Breast epithelium (tissue), 4 donors: ENCODE data around the gene ALG8. TPM values are rescaled to one million over a fixed set of nuclear protein-coding genes. Genes with fewer than 3 reads are reported as not detected.
A peak's percentile ranks its signal among the peaks of the same experiment; 100 is the strongest.

Experiments used
- DNase-seq, 2 donors: peaks; one replicate each; pipeline ENCODE4 v3.0.0-alpha.2; 2019; ENCODE audit warnings: low spot score in 2 of 2
- H3K27ac ChIP-seq, 2 donors: fragments of 200-600 bp; sonication (generic) in 1 of 2; one replicate each; pipeline ENCODE4 v1.5.1; 2016 to 2019; ENCODE audit warnings: mild to moderate bottlenecking in 1 of 2
- H3K27me3 ChIP-seq, 2 donors: fragments of 200-600 bp; sonication (generic) in 1 of 2; one replicate each; pipeline versions ENCODE4 v1.5.1 to v1.6.0; 2017 to 2019; ENCODE audit warnings: control low read depth in 1 of 2, mild to moderate bottlenecking in 1 of 2
- H3K36me3 ChIP-seq: fragments of 200-600 bp; one replicate; pipeline ENCODE4 v1.5.1; 2019
- H3K4me1 ChIP-seq, 2 donors: fragments of 200-600 bp; sonication (generic); one replicate each; pipeline ENCODE4 v1.5.1; 2016 to 2019; ENCODE audit warnings: control low read depth in 1 of 2
- H3K4me3 ChIP-seq, 3 donors: fragments of 200-600 bp; sonication (generic); 1 replicate in 2 of 3; 2 replicates in 1 of 3; pipeline ENCODE4 v1.5.1; 2016 to 2019; ENCODE audit warnings: mild to moderate bottlenecking in 3 of 3, moderate library complexity in 2 of 3
- H3K9me3 ChIP-seq, 2 donors: fragments of 200-600 bp; sonication (generic) in 1 of 2; one replicate each; pipeline ENCODE4 v1.5.1; 2016 to 2019; ENCODE audit warnings: control low read depth in 1 of 2
- CTCF ChIP-seq, 3 donors: fragments of 450-650 bp; IDR thresholded peaks; one replicate each; pipeline ENCODE4 v1.5.1; 2016 to 2017; ENCODE audit warnings: antibody characterized with exemption in 3 of 3, mild to moderate bottlenecking in 3 of 3, moderate library complexity in 3 of 3
- POLR2A ChIP-seq: fragments of 450-650 bp; IDR thresholded peaks from one replicate; pipeline ENCODE4 v1.6.1; 2016; ENCODE audit warnings: antibody characterized with exemption, mild to moderate bottlenecking, moderate library complexity
- POLR2AphosphoS5 ChIP-seq, 3 donors: sonication (generic); formaldehyde crosslinking; IDR thresholded peaks; one replicate each; pipeline ENCODE4 v1.6.1; 2017; ENCODE audit warnings: antibody characterized with exemption in 3 of 3
- intact Hi-C: fragments of 100-400 bp; cut with DNase I; formaldehyde crosslinking; loops from one replicate; pipeline ENCODE4 v1.15.1; 2023; ENCODE audit warnings: low total_unique reads
- total RNA-seq, 3 donors: library from RNA; depleted of rRNA; stranded (reverse); fragments of >200 nt; gene quantifications; one replicate each; pipeline ENCODE4 v1.1.0, GENCODE V29; 2016

Gene ALG8
- total RNA-seq, 3 donors from 2014 or later = 25.9 to 46.8 (median 36.7) TPM

DNA sequence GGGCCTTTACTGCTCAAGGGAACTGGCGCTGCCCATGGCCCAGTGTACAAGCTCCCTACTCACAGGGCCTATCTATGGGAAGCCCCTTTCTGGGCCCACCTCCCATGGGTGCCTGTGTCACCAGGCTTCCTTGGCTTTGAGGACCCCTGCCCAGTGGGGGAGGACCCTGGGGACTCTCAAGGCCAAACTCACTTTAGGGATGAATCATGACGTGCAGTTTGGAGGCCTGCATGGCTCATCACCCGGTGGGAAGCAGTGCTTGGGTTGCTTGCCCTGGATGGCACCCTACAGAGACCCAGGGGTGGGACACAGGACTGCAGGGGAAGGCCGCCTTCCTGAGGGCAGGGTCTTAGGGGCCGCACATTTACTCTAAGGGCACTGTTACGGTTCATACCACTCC lies 32.5 kb upstream of the ALG8 start:
- Histone ChIP-seq H3K27ac (no peak overlapping the region), H3K9me3 (no peaks in the 10 kb centered on the region), H3K4me1 (no peaks in the 10 kb centered on the region), H3K36me3 (no peaks in the 10 kb centered on the region), H3K4me3 (no peak overlapping the region), H3K27me3 (no peaks in the 10 kb centered on the region)
- intact Hi-C loops = no loop called here
- no peak for DNase-seq
- no peak for TF ChIP-seq POLR2A
- no peak for TF ChIP-seq CTCF (IDR thresholded peaks at IDR 0.05)
- no peak for TF ChIP-seq POLR2AphosphoS5 (IDR thresholded peaks at IDR 0.05)

- no peak overlapping the region for H3K4me3 ChIP-seq
- H3K27ac ChIP-seq = no peak overlapping the region
- H3K4me1 ChIP-seq = no peaks in the 10 kb centered on the region
- no peaks in the 10 kb centered on the region for H3K27me3 ChIP-seq
- no peak for DNase-seq
- H3K9me3 ChIP-seq = no peaks in the 10 kb centered on the region
- intact Hi-C loops = no loop called here
- no peaks in the 10 kb centered on the region for H3K36me3 ChIP-seq
- TF ChIP-seq POLR2A (no peak), POLR2AphosphoS5 (IDR thresholded peaks at IDR 0.05) (no peak), CTCF (IDR thresholded peaks at IDR 0.05) (no peak)
These were observed 31.6 kb upstream of the ALG8 start for GRCh38 chr11:78170874-78171549.

GRCh38 chr11:78170413-78170812 lies 31.0 kb upstream of the ALG8 start:
- no peak overlapping the region for H3K4me3 ChIP-seq
- intact Hi-C loops = no loop called here
- no peaks in the 10 kb centered on the region for H3K4me1 ChIP-seq
- no peak for DNase-seq
- no peaks in the 10 kb centered on the region for H3K9me3 ChIP-seq
- peak overlapping the region in 1 of 2 donors; percentile 92 for H3K27ac ChIP-seq
- H3K36me3 ChIP-seq = no peaks in the 10 kb centered on the region
- no peaks in the 10 kb centered on the region for H3K27me3 ChIP-seq
- TF ChIP-seq POLR2A = no peak
- TF ChIP-seq POLR2AphosphoS5 (IDR thresholded peaks at IDR 0.05) = no peak
- TF ChIP-seq CTCF (IDR thresholded peaks at IDR 0.05) = no peak

DNA sequence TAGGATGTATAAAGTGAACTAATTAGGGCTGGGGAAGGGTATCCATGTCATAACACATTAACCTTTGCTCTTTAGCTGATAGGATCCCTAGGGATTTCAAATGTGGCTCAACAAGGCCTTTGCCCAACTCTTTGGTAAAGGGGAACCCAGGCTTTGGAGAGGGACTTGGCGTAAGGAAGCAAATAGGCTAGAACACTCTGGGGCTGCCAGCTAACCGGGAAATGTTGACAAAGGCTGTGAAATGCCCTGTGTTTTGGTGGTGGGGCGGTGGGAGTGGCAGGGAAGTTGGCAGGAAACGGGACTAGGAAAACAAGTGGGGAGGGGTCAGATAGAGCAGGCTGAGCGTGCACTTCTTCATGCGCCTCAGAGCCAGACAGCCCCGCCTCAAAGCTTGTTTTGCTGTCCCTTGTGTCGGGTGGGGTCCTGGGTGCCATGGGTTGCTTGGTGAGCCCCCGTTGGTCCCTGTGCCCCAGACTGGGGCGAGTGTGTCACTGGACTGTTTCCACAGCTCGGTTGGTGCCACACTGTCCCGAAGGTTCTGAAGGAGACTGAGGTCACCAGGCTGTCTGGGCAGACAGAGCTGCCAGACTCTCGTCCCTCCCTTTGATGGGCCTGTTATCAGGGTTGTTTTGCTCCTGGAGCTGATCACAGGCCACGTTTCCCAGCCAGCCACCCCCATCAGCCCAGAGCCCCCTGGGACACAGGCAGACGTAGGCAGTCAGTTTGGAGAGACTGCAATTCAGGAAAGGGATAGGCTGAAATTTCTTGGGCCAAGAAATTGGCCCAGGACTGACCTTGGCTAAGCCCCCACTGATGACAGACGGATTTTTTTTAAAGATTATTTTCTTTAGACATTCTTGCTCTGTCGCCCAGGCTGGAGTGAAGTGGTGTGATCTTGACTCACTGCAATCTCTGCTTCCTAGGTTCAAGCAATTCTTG lies 29.4 kb upstream of the ALG8 start:
- intact Hi-C loops = no loop called here
- Histone ChIP-seq H3K27ac (peak overlapping the region; percentile 79 to 92), H3K4me1 (no peaks in the 10 kb centered on the region), H3K36me3 (no peaks in the 10 kb centered on the region), H3K9me3 (no peaks in the 10 kb centered on the region), H3K4me3 (no peak overlapping the region), H3K27me3 (no peaks in the 10 kb centered on the region)
- DNase-seq = no peak
- TF ChIP-seq POLR2AphosphoS5 (IDR thresholded peaks at IDR 0.05) (peak; percentile 29 to 81 (median 55)), CTCF (IDR thresholded peaks at IDR 0.05) (no peak)
